ENCODE measurements around the gene PFKFB4.

Gene PFKFB4

DNA sequence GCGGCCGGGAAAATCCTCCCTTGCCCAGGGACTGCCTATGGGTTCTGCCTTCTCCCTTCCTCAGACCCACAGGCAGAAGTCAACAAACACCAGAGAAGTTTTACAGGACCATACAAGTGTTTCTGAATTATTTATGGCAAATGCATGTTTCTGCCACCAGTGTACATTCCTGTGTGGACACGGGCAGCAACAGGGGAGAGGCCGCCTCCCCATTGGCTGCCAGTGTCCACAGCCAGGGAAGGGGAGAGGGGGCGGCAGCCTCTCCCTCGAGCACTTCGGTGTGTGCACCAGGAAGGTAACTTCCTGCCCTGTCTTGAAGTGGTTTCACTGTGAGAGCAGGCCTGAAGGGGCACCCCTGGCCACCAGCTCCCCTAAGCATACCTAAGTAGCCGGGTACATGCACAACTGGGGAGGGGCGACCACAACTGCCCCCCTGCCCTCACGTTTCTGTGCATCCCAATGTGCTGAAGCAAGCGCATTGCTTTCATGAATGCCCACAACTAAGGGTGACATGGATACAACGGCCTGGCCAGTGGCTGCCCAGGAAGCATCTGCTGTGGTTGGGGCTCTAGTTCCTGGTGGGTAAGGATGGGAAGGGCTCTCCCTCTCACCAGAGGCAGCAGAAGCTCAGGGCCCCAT, 37.8 kb downstream of the PFKFB4 start:
- DNase-seq (ENCODE audit: low read depth), result no peak
- no peak overlapping the region for H3K4me3 ChIP-seq (ENCODE audit: low read depth, low read length)
- TF ChIP-seq, protein P1, sequence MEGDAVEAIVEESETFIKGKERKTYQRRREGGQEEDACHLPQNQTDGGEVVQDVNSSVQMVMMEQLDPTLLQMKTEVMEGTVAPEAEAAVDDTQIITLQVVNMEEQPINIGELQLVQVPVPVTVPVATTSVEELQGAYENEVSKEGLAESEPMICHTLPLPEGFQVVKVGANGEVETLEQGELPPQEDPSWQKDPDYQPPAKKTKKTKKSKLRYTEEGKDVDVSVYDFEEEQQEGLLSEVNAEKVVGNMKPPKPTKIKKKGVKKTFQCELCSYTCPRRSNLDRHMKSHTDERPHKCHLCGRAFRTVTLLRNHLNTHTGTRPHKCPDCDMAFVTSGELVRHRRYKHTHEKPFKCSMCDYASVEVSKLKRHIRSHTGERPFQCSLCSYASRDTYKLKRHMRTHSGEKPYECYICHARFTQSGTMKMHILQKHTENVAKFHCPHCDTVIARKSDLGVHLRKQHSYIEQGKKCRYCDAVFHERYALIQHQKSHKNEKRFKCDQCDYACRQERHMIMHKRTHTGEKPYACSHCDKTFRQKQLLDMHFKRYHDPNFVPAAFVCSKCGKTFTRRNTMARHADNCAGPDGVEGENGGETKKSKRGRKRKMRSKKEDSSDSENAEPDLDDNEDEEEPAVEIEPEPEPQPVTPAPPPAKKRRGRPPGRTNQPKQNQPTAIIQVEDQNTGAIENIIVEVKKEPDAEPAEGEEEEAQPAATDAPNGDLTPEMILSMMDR (IDR thresholded peaks at IDR 0.05; ENCODE audit: control insufficient read depth, extremely low read depth, insufficient read depth), result no peak

- no peak overlapping the region for H3K4me3 ChIP-seq (ENCODE audit: low read depth, low read length)
- TF ChIP-seq, protein P1 (IDR thresholded peaks at IDR 0.05; ENCODE audit: control insufficient read depth, extremely low read depth, insufficient read depth), result no peak
- no peak for DNase-seq (ENCODE audit: low read depth)
Observed at GRCh38 chr3:48518069-48518468, 38.5 kb downstream of the PFKFB4 start.

- DNase-seq (ENCODE audit: low read depth), result no peak
- H3K4me3 ChIP-seq (ENCODE audit: low read depth, low read length), result no peak overlapping the region
- TF ChIP-seq, protein P1 (IDR thresholded peaks at IDR 0.05; ENCODE audit: control insufficient read depth, extremely low read depth, insufficient read depth), result no peak
Observed at GRCh38 chr3:48516571-48516970, 40.0 kb downstream of the PFKFB4 start.

GRCh38 chr3:48514431-48515227, 42.0 kb downstream of the PFKFB4 start:
- TF ChIP-seq, protein P1 (IDR thresholded peaks at IDR 0.05; ENCODE audit: control insufficient read depth, extremely low read depth, insufficient read depth), result no peak
- no peak overlapping the region for H3K4me3 ChIP-seq (ENCODE audit: low read depth, low read length)
- no peak for DNase-seq (ENCODE audit: low read depth)

DNA sequence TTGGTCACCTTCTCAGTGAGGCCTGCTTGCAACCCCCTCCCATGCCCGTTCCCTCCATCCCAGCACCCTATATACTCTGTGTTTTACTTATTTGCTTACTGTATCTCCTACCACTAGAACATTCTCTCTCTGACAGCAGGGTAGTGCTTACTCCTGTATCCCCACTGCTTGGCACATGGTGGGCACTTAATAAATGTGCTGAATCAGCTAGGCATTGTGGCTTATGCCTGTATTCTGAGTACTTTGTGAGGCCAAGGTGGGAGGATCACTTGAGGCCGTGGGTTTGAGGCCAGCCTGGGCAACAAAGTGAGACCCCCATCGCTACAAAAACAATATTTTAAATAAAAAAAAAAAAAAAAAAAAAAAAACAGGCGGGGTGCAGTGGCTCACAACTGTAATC, 45.1 kb downstream of the PFKFB4 start:
- DNase-seq (ENCODE audit: low read depth), result no peak
- TF ChIP-seq, protein P1 (IDR thresholded peaks at IDR 0.05; ENCODE audit: control insufficient read depth, extremely low read depth, insufficient read depth), result no peak

DNA sequence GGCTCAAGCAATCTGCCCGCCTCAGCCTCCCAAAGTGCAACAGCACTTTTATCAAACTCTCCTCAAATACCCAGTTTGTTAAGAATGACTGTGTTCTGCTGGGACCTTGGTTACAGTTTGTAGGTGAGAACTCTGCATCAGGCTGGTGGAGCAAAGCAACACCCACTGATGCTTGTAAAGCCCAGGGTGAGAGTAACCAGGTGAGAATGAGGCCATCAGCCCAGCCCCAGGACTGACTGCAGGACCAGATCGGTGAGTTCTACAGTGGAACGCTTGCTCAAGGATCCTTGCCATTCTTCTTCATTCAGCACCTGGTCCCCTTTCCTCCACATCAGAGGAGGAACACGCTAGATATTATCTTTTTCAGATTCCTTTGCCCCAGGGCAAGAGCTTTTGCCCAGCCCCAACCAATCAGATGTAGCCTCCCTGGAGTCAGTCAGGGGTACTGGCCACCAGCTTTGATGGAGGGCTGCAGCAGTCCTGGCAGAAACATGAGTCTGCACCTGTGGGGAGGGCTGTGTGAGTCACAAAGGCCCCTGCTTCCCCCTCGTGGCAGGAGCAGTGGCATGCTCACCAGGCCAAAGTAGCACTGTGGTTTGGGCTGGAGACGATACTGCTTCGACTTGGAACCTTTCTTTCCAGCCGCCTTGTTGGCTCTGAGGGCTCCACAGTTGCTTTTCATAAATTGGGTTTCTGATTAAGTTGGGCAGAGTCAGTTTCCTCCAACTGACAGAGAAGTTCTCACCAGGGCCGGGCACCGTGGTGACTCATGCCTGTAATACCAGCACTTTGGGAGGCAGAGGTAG, 49.1 kb downstream of the PFKFB4 start:
- no peak overlapping the region for H3K4me3 ChIP-seq (ENCODE audit: low read depth, low read length)
- TF ChIP-seq, protein P1 (IDR thresholded peaks at IDR 0.05; ENCODE audit: control insufficient read depth, extremely low read depth, insufficient read depth), result peak; percentile 48

More for the DNA sequence above, 45.1 kb downstream of the PFKFB4 start:
- H3K4me3 ChIP-seq (ENCODE audit: low read depth, low read length), result no peak overlapping the region

More for the DNA sequence above, 49.1 kb downstream of the PFKFB4 start:
- peak; percentile 31 for DNase-seq (ENCODE audit: low read depth)
